K562 (cell line): ENCODE measurements around the gene AMIGO1. TPM values are rescaled to one million over a fixed set of nuclear protein-coding genes. Genes with fewer than 3 reads are reported as not detected.

Experiments used
- ADNP ChIP-seq: fragments of 200-800 bp; sonication (Bioruptor generic); IDR thresholded peaks from 2 replicates; pipeline ENCODE4 v1.6.1; 2016; ENCODE audit warnings: missing genetic modification characterization, missing compliant biosample characterization
- ARNT ChIP-seq, 2 experiments: fragments of 450-650 bp; IDR thresholded peaks; 2 replicates each; pipeline ENCODE4 v1.6.1; 2016; ENCODE audit warnings: mild to moderate bottlenecking in 1 of 2
- CHAMP1 ChIP-seq: fragments of 450-650 bp; IDR thresholded peaks from 2 replicates; pipeline ENCODE4 v1.6.1; 2016; ENCODE audit warnings: mild to moderate bottlenecking
- ELF1 ChIP-seq: fragments of 200-800 bp; sonication (Bioruptor generic); IDR thresholded peaks from 2 replicates; pipeline ENCODE4 v1.6.1; 2016; ENCODE audit warnings: missing genetic modification characterization, missing compliant biosample characterization
- HDGF ChIP-seq: fragments of 450-650 bp; IDR thresholded peaks from 2 replicates; pipeline ENCODE4 v1.6.1; 2016
- HMG20B ChIP-seq: fragments of 250-450 bp; sonication (Bioruptor Pico); IDR thresholded peaks from 2 replicates; pipeline ENCODE4 v1.5.0; 2021; ENCODE audit warnings: mild to moderate bottlenecking
- MCM7 ChIP-seq, 2 experiments: fragments of 450-650 bp; IDR thresholded peaks; 2 replicates each; pipeline ENCODE4 v1.6.1; 2016 to 2018
- NR3C1 ChIP-seq: sonication (generic); formaldehyde crosslinking; IDR thresholded peaks from 2 replicates; pipeline ENCODE4 v1.8.1; 2022; ENCODE audit warnings: missing genetic modification reagents
- PHF21A ChIP-seq: fragments of 450-650 bp; IDR thresholded peaks from 2 replicates; pipeline ENCODE4 v1.6.1; 2017; ENCODE audit warnings: low read depth, borderline replicate concordance
- SUPT5H ChIP-seq: fragments of 450-650 bp; IDR thresholded peaks from 2 replicates; pipeline ENCODE4 v1.6.1; 2016
- ZKSCAN8 ChIP-seq: fragments of 200-800 bp; sonication (Bioruptor generic); IDR thresholded peaks from 2 replicates; pipeline ENCODE4 v1.6.1; 2016; ENCODE audit warnings: missing genetic modification characterization, missing compliant biosample characterization
- polyA plus RNA-seq, 8 experiments: library from polyadenylated mRNA; depleted of rRNA in 4 of 8; stranded (reverse) in 5 of 8; unstranded in 3 of 8; fragments of >200 nt; fragmentation: Nextera tagmentation in 2 of 8; fragmentation: Illumina TruSeq in 1 of 8; extraction: Ambion mirVana in 2 of 8; extraction: Trizol in 1 of 8; gene quantifications; 2 replicates each; pipeline versions ENCODE4 v1.2.1 to v1.2.3, GENCODE V29; 2011 to 2014; ENCODE audit warnings: inconsistent platforms in 1 of 8, missing spikeins in 1 of 8
- total RNA-seq, 7 experiments: library from RNA; depleted of rRNA in 6 of 7; stranded (reverse); fragments of >200 nt in 6 of 7; fragmentation: Illumina TruSeq in 2 of 7; extraction: Trizol in 2 of 7; gene quantifications; 2 replicates each; pipeline versions ENCODE4 v1.2.1 to v1.2.3, GENCODE V29; 2011 to 2021; ENCODE audit warnings: low replicate concordance in 1 of 7
- TF ChIP-seq, protein P1 (sequence below), 2 experiments: fragments of 150-350 bp in 1 of 2; IDR thresholded peaks; 2 replicates each; pipeline ENCODE4 v1.6.1; 2012 to 2016; ENCODE audit warnings: low read depth in 2 of 2, low read length in 2 of 2, mild to moderate bottlenecking in 1 of 2, moderate library complexity in 1 of 2
- TF ChIP-seq, protein P2 (sequence below): fragments of 450-650 bp; IDR thresholded peaks from 2 replicates; pipeline ENCODE4 v1.6.1; 2017; ENCODE audit warnings: mild to moderate bottlenecking, moderate library complexity
- TF ChIP-seq, protein P3 (sequence below): IDR thresholded peaks from 2 replicates; pipeline ENCODE4 v1.6.1; 2016; ENCODE audit warnings: missing genetic modification characterization, missing compliant biosample characterization
- TF ChIP-seq, protein P4 (sequence below): sonication (generic); formaldehyde crosslinking; IDR thresholded peaks from 2 replicates; pipeline ENCODE4 v1.8.0; 2022; ENCODE audit warnings: mild to moderate bottlenecking, missing genetic modification reagents

AMIGO1 gene
- total and polyA plus RNA-seq, 9 of the 15 experiments (the other 6 are each of a cell fraction or from before 2014, with no cell fraction given), result 0.24 to 1.0 (median 0.54) TPM

GRCh38 chr1:109546311-109547109 lies 37.0 kb upstream of the AMIGO1 start (continued):
- TF ChIP-seq CHAMP1 (peak; percentile 72), HMG20B (CRISPR knock-in tag) (no peak), ADNP (no peak), SUPT5H (0 out of 2 replicates have a peak, but pooled peaks have one; percentile 22), NR3C1 (CRISPR knock-in tag) (no peak), ZKSCAN8 (CRISPR knock-in tag) (no peak), ELF1 (tag) (no peak), PHF21A (0 out of 2 replicates have a peak, but pooled peaks have one; percentile 56), HDGF (no peak), MCM7 (IDR thresholded peaks at IDR 0.05) (no peak), ARNT (IDR thresholded peaks at IDR 0.05) (peak; percentile 90 to 97; a peak in 3 of 4 replicates)
- TF ChIP-seq, protein P1, sequence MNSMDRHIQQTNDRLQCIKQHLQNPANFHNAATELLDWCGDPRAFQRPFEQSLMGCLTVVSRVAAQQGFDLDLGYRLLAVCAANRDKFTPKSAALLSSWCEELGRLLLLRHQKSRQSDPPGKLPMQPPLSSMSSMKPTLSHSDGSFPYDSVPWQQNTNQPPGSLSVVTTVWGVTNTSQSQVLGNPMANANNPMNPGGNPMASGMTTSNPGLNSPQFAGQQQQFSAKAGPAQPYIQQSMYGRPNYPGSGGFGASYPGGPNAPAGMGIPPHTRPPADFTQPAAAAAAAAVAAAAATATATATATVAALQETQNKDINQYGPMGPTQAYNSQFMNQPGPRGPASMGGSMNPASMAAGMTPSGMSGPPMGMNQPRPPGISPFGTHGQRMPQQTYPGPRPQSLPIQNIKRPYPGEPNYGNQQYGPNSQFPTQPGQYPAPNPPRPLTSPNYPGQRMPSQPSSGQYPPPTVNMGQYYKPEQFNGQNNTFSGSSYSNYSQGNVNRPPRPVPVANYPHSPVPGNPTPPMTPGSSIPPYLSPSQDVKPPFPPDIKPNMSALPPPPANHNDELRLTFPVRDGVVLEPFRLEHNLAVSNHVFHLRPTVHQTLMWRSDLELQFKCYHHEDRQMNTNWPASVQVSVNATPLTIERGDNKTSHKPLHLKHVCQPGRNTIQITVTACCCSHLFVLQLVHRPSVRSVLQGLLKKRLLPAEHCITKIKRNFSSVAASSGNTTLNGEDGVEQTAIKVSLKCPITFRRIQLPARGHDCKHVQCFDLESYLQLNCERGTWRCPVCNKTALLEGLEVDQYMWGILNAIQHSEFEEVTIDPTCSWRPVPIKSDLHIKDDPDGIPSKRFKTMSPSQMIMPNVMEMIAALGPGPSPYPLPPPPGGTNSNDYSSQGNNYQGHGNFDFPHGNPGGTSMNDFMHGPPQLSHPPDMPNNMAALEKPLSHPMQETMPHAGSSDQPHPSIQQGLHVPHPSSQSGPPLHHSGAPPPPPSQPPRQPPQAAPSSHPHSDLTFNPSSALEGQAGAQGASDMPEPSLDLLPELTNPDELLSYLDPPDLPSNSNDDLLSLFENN (IDR thresholded peaks at IDR 0.05; ENCODE audit: low read depth in 2 of 2, low read length in 2 of 2), result 0 out of 4 replicates have a peak, but pooled peaks of 1 of the 2 experiments have one; percentile 53
- TF ChIP-seq, protein P2, sequence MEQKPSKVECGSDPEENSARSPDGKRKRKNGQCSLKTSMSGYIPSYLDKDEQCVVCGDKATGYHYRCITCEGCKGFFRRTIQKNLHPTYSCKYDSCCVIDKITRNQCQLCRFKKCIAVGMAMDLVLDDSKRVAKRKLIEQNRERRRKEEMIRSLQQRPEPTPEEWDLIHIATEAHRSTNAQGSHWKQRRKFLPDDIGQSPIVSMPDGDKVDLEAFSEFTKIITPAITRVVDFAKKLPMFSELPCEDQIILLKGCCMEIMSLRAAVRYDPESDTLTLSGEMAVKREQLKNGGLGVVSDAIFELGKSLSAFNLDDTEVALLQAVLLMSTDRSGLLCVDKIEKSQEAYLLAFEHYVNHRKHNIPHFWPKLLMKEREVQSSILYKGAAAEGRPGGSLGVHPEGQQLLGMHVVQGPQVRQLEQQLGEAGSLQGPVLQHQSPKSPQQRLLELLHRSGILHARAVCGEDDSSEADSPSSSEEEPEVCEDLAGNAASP, result no peak
- TF ChIP-seq, protein P3, sequence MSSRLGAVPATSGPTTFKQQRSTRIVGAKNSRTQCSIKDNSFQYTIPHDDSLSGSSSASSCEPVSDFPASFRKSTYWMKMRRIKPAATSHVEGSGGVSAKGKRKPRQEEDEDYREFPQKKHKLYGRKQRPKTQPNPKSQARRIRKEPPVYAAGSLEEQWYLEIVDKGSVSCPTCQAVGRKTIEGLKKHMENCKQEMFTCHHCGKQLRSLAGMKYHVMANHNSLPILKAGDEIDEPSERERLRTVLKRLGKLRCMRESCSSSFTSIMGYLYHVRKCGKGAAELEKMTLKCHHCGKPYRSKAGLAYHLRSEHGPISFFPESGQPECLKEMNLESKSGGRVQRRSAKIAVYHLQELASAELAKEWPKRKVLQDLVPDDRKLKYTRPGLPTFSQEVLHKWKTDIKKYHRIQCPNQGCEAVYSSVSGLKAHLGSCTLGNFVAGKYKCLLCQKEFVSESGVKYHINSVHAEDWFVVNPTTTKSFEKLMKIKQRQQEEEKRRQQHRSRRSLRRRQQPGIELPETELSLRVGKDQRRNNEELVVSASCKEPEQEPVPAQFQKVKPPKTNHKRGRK (tag), result no peak
- TF ChIP-seq, protein P4, sequence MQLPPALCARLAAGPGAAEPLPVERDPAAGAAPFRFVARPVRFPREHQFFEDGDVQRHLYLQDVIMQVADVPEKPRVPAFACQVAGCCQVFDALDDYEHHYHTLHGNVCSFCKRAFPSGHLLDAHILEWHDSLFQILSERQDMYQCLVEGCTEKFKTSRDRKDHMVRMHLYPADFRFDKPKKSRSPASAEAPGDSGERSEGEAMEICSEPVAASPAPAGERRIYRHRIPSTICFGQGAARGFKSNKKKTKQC (CRISPR knock-in tag), result no peak
